ENCODE results near the gene KRT34.
"Not testable (repeated sequence)": the region's sequence is repeated elsewhere in the genome, so short reads cannot be mapped to it uniquely, and the experiment has no call there.

Gene KRT34

GRCh38 chr17:41366070-41366469 is 16.0 kb downstream of the KRT34 start:
- DNase-seq (ENCODE audit: low read depth): no peak

GRCh38 chr17:41363881-41364280 is 18.2 kb downstream of the KRT34 start:
- no peak for DNase-seq (ENCODE audit: low read depth)

- peak; percentile 98 for DNase-seq (ENCODE audit: low read depth)
These were observed 21.7 kb downstream of the KRT34 start for GRCh38 chr17:41360296-41360995.

DNA sequence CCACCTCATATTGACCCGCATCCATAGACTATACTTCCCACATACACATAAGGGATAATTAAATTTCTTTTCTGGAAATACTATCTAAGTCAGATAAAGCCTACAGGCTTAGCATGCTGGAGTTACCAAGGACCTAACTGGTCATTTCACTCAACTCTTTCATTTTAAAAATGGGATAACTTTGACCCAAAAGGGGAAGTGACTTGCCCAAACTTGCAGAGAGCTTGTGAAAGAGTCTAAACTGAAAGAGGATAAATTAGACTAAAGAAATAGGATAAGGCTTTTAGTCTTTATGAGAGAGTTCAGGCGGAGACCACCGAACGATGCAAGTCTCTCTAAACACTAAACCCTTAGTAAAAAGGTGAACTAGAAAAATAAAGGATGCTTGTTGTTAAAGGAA is 27.6 kb downstream of the KRT34 start:
- DNase-seq (ENCODE audit: low read depth): no peak

GRCh38 chr17:41352597-41353366 is 29.3 kb downstream of the KRT34 start:
- no peak for DNase-seq (ENCODE audit: low read depth)

- no peak for DNase-seq (ENCODE audit: low read depth)
These were observed 30.9 kb downstream of the KRT34 start for GRCh38 chr17:41351177-41351576.

DNA sequence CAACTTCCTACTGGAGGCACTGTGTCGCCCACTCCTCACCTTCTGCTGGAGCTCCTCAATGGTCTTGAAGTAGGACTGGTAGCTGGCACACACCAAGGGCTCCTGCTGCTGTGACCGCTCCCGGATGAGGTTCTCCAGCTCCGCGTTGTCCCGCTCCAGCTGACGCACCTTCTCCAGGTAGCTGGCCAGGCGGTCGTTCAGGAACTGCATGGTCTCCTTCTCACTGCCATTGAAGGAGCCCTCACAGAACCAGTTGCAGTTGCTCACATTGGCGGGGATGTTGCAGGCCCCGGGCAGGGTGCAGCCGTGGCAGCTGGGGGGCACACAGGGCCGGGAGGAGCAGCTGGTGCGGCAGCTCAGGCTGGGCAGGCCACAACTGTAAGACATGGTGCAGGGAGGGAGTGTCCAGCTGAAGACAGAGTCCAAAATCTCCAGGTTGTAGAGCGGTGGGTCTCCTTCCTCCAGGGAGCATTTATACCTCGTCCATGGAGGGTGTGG is 31.7 kb downstream of the KRT34 start, which contains the start of gene KRT33A:
Gene KRT33A (minus strand): TSS at position 448 of the 498 bp plus-strand sequence. CDS start 61 bp downstream, at position 387.
- not testable (repeated sequence) for DNase-seq (ENCODE audit: low read depth)

- DNase-seq (ENCODE audit: low read depth): no peak
These were observed 34.0 kb downstream of the KRT34 start for GRCh38 chr17:41347869-41348760.

DNA sequence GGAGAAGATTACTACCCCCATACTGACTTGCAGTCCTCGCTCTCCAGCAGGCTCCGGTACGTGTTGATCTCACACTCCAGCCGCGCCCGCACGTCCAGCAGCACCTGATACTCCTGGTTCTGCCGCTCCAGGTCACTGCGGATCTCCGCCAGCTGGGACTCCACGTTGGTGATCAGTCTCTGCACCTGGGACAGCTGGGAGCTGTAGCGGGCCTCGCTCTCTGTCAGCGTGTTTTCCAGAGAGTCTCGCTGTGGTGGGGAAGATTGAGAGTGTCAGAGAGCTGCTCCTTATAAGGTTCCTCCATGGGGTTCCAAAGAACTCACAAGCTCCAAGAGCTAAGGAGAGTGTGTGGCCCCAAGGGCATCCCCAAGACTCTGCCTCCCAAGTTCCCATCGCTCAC is 35.7 kb downstream of the KRT34 start:
- DNase-seq (ENCODE audit: low read depth): not testable (repeated sequence)

GRCh38 chr17:41345992-41346391 is 36.1 kb downstream of the KRT34 start:
- DNase-seq (ENCODE audit: low read depth): no peak

DNA sequence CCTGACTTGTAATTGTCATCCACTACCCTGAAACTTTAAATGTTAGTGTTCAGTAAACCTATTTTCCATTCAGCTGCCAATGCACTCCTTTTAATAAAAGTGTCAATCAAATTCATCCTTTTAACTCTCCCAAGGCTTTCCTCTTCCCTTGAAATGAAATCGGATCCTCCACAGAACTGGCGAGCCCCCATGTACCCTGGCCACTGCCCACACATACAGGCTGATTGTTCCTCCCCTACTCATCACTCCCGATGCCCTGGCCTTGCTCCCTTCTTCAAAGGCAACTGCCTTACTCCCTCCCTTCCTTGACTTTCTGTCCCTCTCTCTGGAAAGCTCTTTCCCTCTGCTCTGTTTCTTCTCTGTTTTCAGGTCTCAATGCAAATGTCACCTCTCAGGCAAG is 39.1 kb downstream of the KRT34 start:
- no peak for DNase-seq (ENCODE audit: low read depth)

- no peak for DNase-seq (ENCODE audit: low read depth)
These were observed 40.9 kb downstream of the KRT34 start for GRCh38 chr17:41340934-41341861.

- DNase-seq (ENCODE audit: low read depth): no peak
These were observed 41.6 kb downstream of the KRT34 start for GRCh38 chr17:41340494-41340893.

- DNase-seq (ENCODE audit: low read depth): no peak
These were observed 42.4 kb downstream of the KRT34 start for GRCh38 chr17:41339571-41340172.

GRCh38 chr17:41338961-41339485 is 43.1 kb downstream of the KRT34 start:
- peak; percentile 81 for DNase-seq (ENCODE audit: low read depth)

DNA sequence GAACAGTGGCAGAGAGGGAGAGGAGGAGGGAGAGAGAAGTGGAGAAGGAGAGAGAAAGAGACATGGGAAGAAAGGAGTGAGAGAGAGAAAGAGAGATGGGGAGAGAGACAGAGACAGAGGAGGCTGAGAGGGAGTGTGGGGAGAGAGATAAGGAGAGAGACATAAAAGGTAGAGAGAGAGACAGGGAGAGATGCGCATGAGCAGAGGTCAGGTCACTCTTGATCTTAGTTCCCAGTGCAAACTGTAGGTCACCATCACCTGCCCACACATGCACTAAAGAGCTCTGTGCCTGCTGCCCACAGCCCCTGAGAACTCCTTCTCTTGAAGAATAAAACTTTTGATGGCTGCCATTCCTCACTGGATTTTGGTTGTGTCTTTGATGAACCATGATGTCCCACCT is 46.4 kb downstream of the KRT34 start:
- no peak for DNase-seq (ENCODE audit: low read depth)

- DNase-seq (ENCODE audit: low read depth): no peak
These were observed 47.5 kb downstream of the KRT34 start for GRCh38 chr17:41334385-41335305.

DNA sequence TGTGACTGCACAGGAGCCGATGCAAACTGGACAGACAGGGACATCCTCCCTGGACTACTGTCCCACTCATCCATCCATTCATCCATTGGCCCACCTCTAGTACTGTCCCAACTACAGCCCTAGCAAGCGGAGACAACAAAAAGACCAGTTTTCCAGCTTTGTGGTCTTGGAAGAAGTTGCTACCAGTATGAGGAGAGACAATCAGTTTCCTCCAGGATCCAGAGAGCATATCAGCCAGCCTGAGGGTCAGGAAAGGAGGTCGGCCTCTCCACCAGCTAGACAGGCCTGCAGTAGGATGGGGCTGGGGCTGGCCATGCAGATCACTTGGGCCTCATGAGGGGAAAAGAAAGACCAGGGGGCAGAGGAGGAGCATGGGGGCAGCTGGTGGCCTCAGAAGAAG is 48.3 kb downstream of the KRT34 start:
- no peak for DNase-seq (ENCODE audit: low read depth)

- no peak for DNase-seq (ENCODE audit: low read depth)
These were observed 49.0 kb downstream of the KRT34 start for GRCh38 chr17:41333098-41333497.

Measured in amniotic epithelial cell (primary cell).